ENCODE data around the gene CSF1. TPM values are rescaled to one million over a fixed set of nuclear protein-coding genes. Genes with fewer than 3 reads are reported as not detected.
A peak's percentile ranks its signal among the peaks of the same experiment; 100 is the strongest.

The CSF1 gene
- total and polyA plus RNA-seq, 2 of the 13 experiments (the other 11 are each of a cell fraction or from before 2014, with no cell fraction given), result 4.6 to 13.3 TPM

GRCh38 chr1:109910123-109910962 is at the start of gene CSF1 (continued):
- TF ChIP-seq ZUFSP (CRISPR knock-in tag; IDR thresholded peaks at IDR 0.05; ENCODE audit: borderline replicate concordance) (no peak), ZNF773 (CRISPR knock-in tag; IDR thresholded peaks at IDR 0.05; ENCODE audit: borderline replicate concordance) (no peak), ZNF101 (CRISPR knock-in tag; IDR thresholded peaks at IDR 0.05; ENCODE audit: borderline replicate concordance, low read depth) (no peak), GPN1 (CRISPR knock-in tag; IDR thresholded peaks at IDR 0.05; ENCODE audit: borderline replicate concordance) (no peak), IRF2 (CRISPR knock-in tag; IDR thresholded peaks at IDR 0.05) (no peak), CEBPG (CRISPR knock-in tag; IDR thresholded peaks at IDR 0.05) (no peak), ZNF276 (CRISPR knock-in tag; IDR thresholded peaks at IDR 0.05; ENCODE audit: low read depth) (peak; percentile 47; the same call in 1 of the 2 replicates), SPEN (CRISPR knock-in tag; IDR thresholded peaks at IDR 0.05; ENCODE audit: low read depth) (no peak), MTA1 (CRISPR knock-in tag; IDR thresholded peaks at IDR 0.05; ENCODE audit: borderline replicate concordance) (0 out of 2 replicates have a peak, but pooled peaks have one; percentile 37), GZF1 (CRISPR knock-in tag; IDR thresholded peaks at IDR 0.05) (no peak), SAFB2 (CRISPR knock-in tag; IDR thresholded peaks at IDR 0.05; ENCODE audit: borderline replicate concordance, low read depth) (no peak), PLSCR1 (CRISPR knock-in tag; IDR thresholded peaks at IDR 0.05; ENCODE audit: borderline replicate concordance) (no peak), TERF1 (CRISPR knock-in tag; IDR thresholded peaks at IDR 0.05) (no peak), CERS6 (CRISPR knock-in tag; IDR thresholded peaks at IDR 0.05) (no peak), ZNF839 (CRISPR knock-in tag; IDR thresholded peaks at IDR 0.05; ENCODE audit: borderline replicate concordance) (no peak), ZNF34 (CRISPR knock-in tag; IDR thresholded peaks at IDR 0.05; ENCODE audit: borderline replicate concordance) (no peak), ZSCAN29 (CRISPR knock-in tag; conservative IDR thresholded peaks at IDR 0.05) (no peak), AGO1 (IDR thresholded peaks at IDR 0.05; ENCODE audit: low read depth, low read length, poor library complexity, severe bottlenecking) (no peak), ZNF275 (CRISPR knock-in tag; IDR thresholded peaks at IDR 0.05; ENCODE audit: borderline replicate concordance) (0 out of 2 replicates have a peak, but pooled peaks have one; percentile 35)

Measured in HepG2 (cell line).